Measurements from ENCODE around the gene CLDN5. TPM values are rescaled to one million over a fixed set of nuclear protein-coding genes. Genes with fewer than 3 reads are reported as not detected.

CLDN5 gene
- total RNA-seq, 1 experiment from 2014 or later = 0.44 TPM

DNA sequence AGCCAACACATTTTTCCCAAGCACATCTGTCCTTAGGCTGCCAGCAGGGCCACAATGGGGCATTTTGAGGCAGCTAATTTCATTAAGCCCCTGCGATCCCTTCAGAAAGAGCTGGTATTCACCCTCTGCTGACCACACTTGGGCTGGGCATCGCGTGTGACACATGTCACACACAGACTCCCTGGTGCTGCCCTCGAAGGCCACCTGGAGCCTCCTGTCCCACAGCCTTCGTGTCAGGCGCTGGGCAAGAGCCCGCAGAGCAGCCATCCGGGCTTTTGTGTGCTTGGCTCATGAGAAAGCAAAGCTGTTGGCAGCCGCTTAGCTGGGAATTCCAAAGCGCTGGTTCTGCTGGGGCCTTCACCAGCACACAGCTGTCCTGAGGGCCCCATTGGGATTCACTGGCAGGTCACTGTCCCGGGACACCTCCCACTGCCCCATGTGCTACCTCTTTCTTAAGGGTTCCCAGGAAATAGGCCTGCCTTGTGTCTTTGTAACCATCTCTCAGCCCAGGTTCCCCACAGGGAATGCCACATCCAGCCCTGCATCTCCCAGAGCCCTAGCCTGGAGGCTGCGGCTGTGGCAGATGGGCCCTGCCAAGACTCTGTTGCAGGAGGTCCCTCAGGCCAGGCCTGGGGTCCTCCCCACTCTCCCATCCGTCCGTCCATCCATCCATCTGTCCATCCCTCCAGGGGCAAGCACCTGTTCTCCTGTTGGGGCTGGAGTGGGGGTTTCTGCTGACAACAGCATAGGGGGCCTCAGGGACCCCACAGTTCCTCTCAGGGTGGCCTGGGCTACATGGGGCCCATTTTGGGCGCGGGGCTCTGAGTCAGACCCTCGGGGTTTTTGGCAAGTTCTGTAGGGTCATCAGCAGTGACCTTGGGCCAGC is 4.9 kb downstream of the CLDN5 start:
- H3K9me3 ChIP-seq (ENCODE audit: control insufficient read depth, low read depth, low read length) = no peaks in the 10 kb centered on the region
- no peaks in the 10 kb centered on the region for H3K79me2 ChIP-seq (ENCODE audit: insufficient read depth, low read length)
- no peaks in the 10 kb centered on the region for H4K20me1 ChIP-seq (ENCODE audit: control insufficient read depth, insufficient read depth, insufficient read length)
- no peak overlapping the region for H4K5ac ChIP-seq (ENCODE audit: insufficient read length, low read depth, low read length)
- H2BK120ac ChIP-seq (ENCODE audit: low read depth, low read length, poor library complexity, severe bottlenecking) = no peak overlapping the region
- H3K23ac ChIP-seq (ENCODE audit: insufficient read length, low read depth, low read length) = no peak overlapping the region
- H2AFZ ChIP-seq (ENCODE audit: low read length) = no peak overlapping the region
- H3K27me3 ChIP-seq (ENCODE audit: insufficient read depth, low read length) = peaks cover 4% of the 10 kb centered on the region; the same call in 1 of the 2 replicates
- no peak overlapping the region for H2BK12ac ChIP-seq (ENCODE audit: insufficient read length, low read depth, low read length)
- no peak overlapping the region for H3K18ac ChIP-seq (ENCODE audit: insufficient read length, low read depth, low read length)
- H3K4me3 Mint-ChIP-seq = no peak overlapping the region
- no peak for TF ChIP-seq CTCF (conservative IDR thresholded peaks at IDR 0.05)
- no peak overlapping the region for H3K4me2 ChIP-seq (ENCODE audit: insufficient read depth, insufficient read length, low read length)
- H3K14ac ChIP-seq (ENCODE audit: insufficient read depth, low read length) = no peak overlapping the region
- H3K27ac Mint-ChIP-seq = no peak overlapping the region
- WGBS (ENCODE audit: extremely low coverage, insufficient read length, low lambda C conversion rate) = no CpG with 5 or more reads among the region's 17 CpGs
- no peak overlapping the region for H4K8ac ChIP-seq (replicated peaks; ENCODE audit: insufficient read length, low read depth, low read length)
- peaks cover 11 to 37% (median 36%) of the 10 kb centered on the region in 3 experiments; a peak in 5 of 7 replicates for H3K36me3 Mint-ChIP-seq (ENCODE audit: insufficient read depth in 1 of 3, low read depth in 3 of 3)
- no peak overlapping the region for H2BK20ac ChIP-seq (ENCODE audit: low read depth, low read length, poor library complexity, severe bottlenecking)
- no peak overlapping the region for H3K27ac ChIP-seq (ENCODE audit: insufficient read length, low read depth, low read length)
- H3T11ph ChIP-seq (ENCODE audit: low read length) = no peak overlapping the region
- H3K4me1 Mint-ChIP-seq = peaks cover 5 to 9% of the 10 kb centered on the region in 2 experiments; a peak in 3 of 4 replicates
- H3K79me1 ChIP-seq (ENCODE audit: insufficient read depth, low read depth, low read length, poor library complexity, severe bottlenecking) = no peaks in the 10 kb centered on the region
- H2BK5ac ChIP-seq (ENCODE audit: insufficient read length, low read length) = no peak overlapping the region
- no peak overlapping the region for H3K56ac ChIP-seq (ENCODE audit: insufficient read length, low read depth, low read length)
- H2BK15ac ChIP-seq (ENCODE audit: low read depth, low read length) = no peak overlapping the region
- H4K91ac ChIP-seq (ENCODE audit: insufficient read length, low read depth, low read length) = no peak overlapping the region
- peaks cover 14% of the 10 kb centered on the region for H3K23me2 ChIP-seq (ENCODE audit: insufficient read length, low read depth, low read length, poor library complexity, severe bottlenecking)
- DNase-seq = no peak
- no peak overlapping the region for H2AK5ac ChIP-seq (ENCODE audit: insufficient read length, low read length)
- H3K9me3 Mint-ChIP-seq = no peaks in the 10 kb centered on the region
- no peaks in the 10 kb centered on the region for H3K4me1 ChIP-seq (ENCODE audit: insufficient read depth, low read length)
- H3K9ac ChIP-seq (ENCODE audit: extremely low read depth, insufficient read length, low read length) = no peak overlapping the region
- H3K27me3 Mint-ChIP-seq (ENCODE audit: low read depth) = peaks cover 37% of the 10 kb centered on the region
- H3K4ac ChIP-seq (ENCODE audit: low read depth, low read length) = no peak overlapping the region

Data from H9 (cell line).